GM12891 (cell line): ENCODE results near the gene CCDC43.

Experiments used
- PAX5 ChIP-seq: IDR thresholded peaks from 2 replicates; pipeline ENCODE4 v1.6.1; 2011; ENCODE audit warnings: low read length, moderate library complexity, mild to moderate bottlenecking; ENCODE audit not compliant: insufficient read depth, severe bottlenecking
- POLR2A ChIP-seq: IDR thresholded peaks from 2 replicates; pipeline ENCODE4 v1.6.1; 2011; ENCODE audit warnings: low read depth, low read length, control low read depth
- POLR2AphosphoS5 ChIP-seq: IDR thresholded peaks from 2 replicates; pipeline ENCODE4 v1.6.1; 2011; ENCODE audit warnings: low read depth, low read length, control low read depth
- POU2F2 ChIP-seq: IDR thresholded peaks from 2 replicates; pipeline ENCODE4 v1.6.1; 2011; ENCODE audit warnings: low read depth, mild to moderate bottlenecking, control low read depth, low read length, moderate library complexity
- SPI1 ChIP-seq: IDR thresholded peaks from 2 replicates; pipeline ENCODE4 v1.6.1; 2011; ENCODE audit warnings: low read depth, low read length, control low read depth
- TAF1 ChIP-seq: IDR thresholded peaks from 2 replicates; pipeline ENCODE4 v1.6.1; 2011; ENCODE audit warnings: low read depth, low read length, control low read depth

DNA sequence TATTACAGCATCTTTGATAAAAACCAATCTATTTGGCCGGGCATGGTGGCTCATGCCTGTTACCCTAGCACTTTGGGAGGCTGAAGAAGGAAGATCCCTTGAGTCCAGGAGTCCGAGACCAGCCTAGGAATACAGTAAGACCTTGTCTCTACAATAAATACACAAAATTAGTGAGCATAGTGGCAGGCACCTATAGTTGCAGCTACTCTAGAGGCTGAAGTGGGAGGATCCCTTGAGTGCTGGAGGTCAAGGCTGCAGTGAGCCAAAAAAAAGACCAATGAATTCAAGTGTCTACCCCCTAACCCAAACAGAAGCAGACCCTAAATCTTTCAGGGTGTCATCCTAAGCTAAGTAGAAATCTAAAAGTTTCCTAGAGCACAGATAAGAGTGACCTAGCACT lies 40.6 kb downstream of the CCDC43 start:
- no peak for TF ChIP-seq POLR2A
- no peak for TF ChIP-seq POLR2AphosphoS5
- TF ChIP-seq PAX5: no peak
- no peak for TF ChIP-seq TAF1
- TF ChIP-seq POU2F2: no peak
- TF ChIP-seq SPI1: no peak
